Testis (tissue), 3 donors: ENCODE measurements around the gene GPS1. TPM values are rescaled to one million over a fixed set of nuclear protein-coding genes. Genes with fewer than 3 reads are reported as not detected.

ENCODE experiments used
- DNase-seq: peaks from one replicate; pipeline ENCODE4 v3.0.0-alpha.2; 2019
- H3K27ac ChIP-seq, 2 donors: fragments of 200-600 bp; sonication (generic); one replicate each; pipeline ENCODE4 v1.5.1; 2019
- H3K27me3 ChIP-seq: fragments of 200-600 bp; sonication (generic); one replicate; pipeline ENCODE4 v1.5.1; 2019
- H3K36me3 ChIP-seq: fragments of 200-600 bp; sonication (generic); one replicate; pipeline ENCODE4 v1.5.1; 2017; ENCODE audit warnings: low read depth; ENCODE audit errors: missing control alignments
- H3K4me1 ChIP-seq: fragments of 200-600 bp; sonication (generic); one replicate; pipeline ENCODE4 v1.5.1; 2019
- H3K4me3 ChIP-seq, 2 donors: fragments of 200-600 bp; sonication (generic); one replicate each; pipeline ENCODE4 v1.5.1; 2017 to 2019
- H3K9me3 ChIP-seq: fragments of 200-600 bp; sonication (generic); one replicate; pipeline ENCODE4 v1.5.1; 2017
- POLR2A ChIP-seq: fragments of 450-650 bp; IDR thresholded peaks from one replicate; pipeline ENCODE4 v1.6.1; 2017; ENCODE audit warnings: antibody characterized with exemption, mild to moderate bottlenecking, moderate library complexity
- WGBS, 2 donors: methylation state at CpG; one replicate each; pipeline ENCODE4 v1.1.5; 2018; 5-methylcytosine and 5-hydroxymethylcytosine counted together
- intact Hi-C: fragments of 100-400 bp; cut with DNase I; formaldehyde crosslinking; loops from one replicate; pipeline ENCODE4 v1.15.1; 2023; ENCODE audit warnings: low total_unique reads
- polyA plus RNA-seq: library from polyadenylated mRNA; stranded (reverse); fragments of 350-450 nt; fragmentation: Illumina TruSeq; extraction: RNeasy Lipid Tissue Mini Kit (QIAGEN cat#74804); gene quantifications from one replicate; pipeline ENCODE4 v1.2.3, GENCODE V29; 2014; ENCODE audit warnings: low read depth, low replicate concordance; ENCODE audit not compliant: insufficient read depth
- total RNA-seq, 2 donors: library from RNA; depleted of rRNA; stranded (reverse); fragments of >200 nt; gene quantifications; one replicate each; pipeline ENCODE4 v1.2.3, GENCODE V29; 2016
- TF ChIP-seq, protein P1 (sequence below), 3 experiments: fragments of 450-650 bp in 2 of 3; fragments of 200-600 bp in 1 of 3; sonication (generic) in 1 of 3; IDR thresholded peaks; one replicate each; pipeline ENCODE4 v1.5.1; 2016 to 2019; ENCODE audit warnings: antibody characterized with exemption in 3 of 3, mild to moderate bottlenecking in 2 of 3, moderate library complexity in 1 of 3

The GPS1 gene
- total and polyA plus RNA-seq, 3 donors from 2014 or later: 170 to 190 (median 178) TPM

DNA sequence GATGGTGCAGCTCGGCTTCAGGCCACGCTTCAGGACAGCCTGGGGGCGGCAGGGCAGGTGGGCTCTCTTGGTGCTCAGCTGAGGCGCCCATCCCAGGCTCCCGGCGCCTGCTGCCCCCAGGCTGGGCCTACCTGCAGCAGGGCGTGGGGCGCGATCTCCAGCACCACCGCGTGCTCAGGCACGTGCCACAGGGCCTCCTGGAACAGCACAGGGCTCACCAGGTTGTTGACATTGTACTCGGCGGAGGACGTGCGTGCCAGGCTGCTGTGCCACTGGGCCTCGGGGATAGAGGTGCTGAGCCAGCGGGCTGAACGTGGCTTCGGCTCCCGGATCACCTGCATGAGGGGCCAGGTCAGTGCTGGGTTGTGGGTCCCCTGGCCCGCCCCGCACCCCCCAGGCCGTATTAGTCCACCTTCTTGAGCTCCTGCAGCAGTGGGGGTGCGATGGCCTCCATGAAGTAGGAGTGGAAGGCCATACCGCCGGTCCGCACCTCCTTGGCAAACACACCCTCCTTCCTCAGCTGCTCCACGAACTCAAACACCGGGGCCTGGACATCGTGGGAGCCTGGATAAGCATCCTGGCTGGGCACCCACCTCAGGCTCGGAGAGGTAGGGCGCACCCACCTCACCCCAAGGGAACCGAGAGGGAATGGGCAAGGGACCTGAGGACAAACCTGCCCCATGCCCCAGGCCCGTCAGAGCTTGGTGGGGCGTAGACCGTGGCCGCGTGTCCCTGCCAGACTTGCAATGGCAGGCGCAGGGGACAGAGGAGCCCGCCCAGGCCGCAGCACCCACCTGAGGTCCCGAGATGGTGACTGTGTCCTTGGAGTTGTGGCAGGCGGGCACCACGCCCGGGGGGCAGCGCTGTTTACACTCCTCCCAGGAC, 37.4 kb downstream of the GPS1 start:
- intact Hi-C loops: no loop called here
- no peak for DNase-seq
- Histone ChIP-seq H3K9me3 (no peaks in the 10 kb centered on the region), H3K4me3 (no peak overlapping the region), H3K36me3 (no peaks in the 10 kb centered on the region), H3K4me1 (no peaks in the 10 kb centered on the region), H3K27ac (no peak overlapping the region), H3K27me3 (no peaks in the 10 kb centered on the region)
- TF ChIP-seq, protein P1, sequence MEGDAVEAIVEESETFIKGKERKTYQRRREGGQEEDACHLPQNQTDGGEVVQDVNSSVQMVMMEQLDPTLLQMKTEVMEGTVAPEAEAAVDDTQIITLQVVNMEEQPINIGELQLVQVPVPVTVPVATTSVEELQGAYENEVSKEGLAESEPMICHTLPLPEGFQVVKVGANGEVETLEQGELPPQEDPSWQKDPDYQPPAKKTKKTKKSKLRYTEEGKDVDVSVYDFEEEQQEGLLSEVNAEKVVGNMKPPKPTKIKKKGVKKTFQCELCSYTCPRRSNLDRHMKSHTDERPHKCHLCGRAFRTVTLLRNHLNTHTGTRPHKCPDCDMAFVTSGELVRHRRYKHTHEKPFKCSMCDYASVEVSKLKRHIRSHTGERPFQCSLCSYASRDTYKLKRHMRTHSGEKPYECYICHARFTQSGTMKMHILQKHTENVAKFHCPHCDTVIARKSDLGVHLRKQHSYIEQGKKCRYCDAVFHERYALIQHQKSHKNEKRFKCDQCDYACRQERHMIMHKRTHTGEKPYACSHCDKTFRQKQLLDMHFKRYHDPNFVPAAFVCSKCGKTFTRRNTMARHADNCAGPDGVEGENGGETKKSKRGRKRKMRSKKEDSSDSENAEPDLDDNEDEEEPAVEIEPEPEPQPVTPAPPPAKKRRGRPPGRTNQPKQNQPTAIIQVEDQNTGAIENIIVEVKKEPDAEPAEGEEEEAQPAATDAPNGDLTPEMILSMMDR (IDR thresholded peaks at IDR 0.05): no peak
- TF ChIP-seq POLR2A: no peak
- WGBS, 2 donors: 93 to 97% methylated on average over 12 to 32 of the region's 47 CpGs

DNA sequence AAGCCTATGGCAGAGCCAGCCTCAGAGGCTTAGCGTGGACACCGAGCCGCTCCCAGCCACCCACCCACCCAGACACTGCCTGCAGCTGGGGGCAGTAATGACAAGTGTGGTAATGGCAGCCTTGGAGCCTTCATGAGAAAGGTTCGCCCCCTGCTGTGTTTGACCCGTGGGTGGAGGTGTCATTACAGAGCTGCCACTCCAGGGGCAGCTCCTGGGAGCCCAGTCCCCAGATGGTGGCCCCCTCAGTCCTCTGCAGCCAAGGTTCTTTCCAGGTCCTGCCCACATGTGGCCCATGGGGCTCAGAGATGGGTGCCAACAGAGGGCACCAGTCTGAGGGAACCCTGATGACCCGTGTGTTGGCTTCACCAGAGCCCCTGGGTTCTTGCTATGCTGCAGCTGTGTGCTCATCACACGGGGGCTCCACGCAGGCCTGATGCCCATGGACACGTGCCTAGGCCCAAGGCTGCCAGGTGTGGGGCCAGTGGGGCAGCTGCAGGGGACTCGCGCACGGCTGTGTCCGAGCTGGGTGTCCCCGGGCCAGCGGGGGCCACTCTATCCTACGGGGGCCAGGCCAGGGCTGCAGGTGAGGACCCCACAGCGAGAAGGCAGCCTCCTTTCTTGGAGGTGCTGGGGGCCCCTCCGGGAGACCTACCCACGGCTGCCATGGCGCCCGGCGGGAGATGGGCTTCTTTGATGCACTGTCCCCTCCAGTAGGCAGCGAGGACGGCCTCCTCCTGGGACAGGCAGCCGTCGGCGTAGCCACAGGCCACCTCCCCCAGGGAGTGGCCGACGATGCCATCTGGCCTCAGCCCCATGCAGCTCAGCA, 38.2 kb downstream of the GPS1 start:
- Histone ChIP-seq H3K4me1 (no peaks in the 10 kb centered on the region), H3K4me3 (no peak overlapping the region), H3K9me3 (no peaks in the 10 kb centered on the region), H3K27ac (no peak overlapping the region), H3K27me3 (no peaks in the 10 kb centered on the region), H3K36me3 (no peaks in the 10 kb centered on the region)
- TF ChIP-seq, protein P1 (IDR thresholded peaks at IDR 0.05): no peak
- no peak for TF ChIP-seq POLR2A
- intact Hi-C loops: no loop called here
- 70 to 92% methylated on average over 2 to 26 of the region's 29 CpGs for WGBS, 2 donors
- DNase-seq: no peak

DNA sequence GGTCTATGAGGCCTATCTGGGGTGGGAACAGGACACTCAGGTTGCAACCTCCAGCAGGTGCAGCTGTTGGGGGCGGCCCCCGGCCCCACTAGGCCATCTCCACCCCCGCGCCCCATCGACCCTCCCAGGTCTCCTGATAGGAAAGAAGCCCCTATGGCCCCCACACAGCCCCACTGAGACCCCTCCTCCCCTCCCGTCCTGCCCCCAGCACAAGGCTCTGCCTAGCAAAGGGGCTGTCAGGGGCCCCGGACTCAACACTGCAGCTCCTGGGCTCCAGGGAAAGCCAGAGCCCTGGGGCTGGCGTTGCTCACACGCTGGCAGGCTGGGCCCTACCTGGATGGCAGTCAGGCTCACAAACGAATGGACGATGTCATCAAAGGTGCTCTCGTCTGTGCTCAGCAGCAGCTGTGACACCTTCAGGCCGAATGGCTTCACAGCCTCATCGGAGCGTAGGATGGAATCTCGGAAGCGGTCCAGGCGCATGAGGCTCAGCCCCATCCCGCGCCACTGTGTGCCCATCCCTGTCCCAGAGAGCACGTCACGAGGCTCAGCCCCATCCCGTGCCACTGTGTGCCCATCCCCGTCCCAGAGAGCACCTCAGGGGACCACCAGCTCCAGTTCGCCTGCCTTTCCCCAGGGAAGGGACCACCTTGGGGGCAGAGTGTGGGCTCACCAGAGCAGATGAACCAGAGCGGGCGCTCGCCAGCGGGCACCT, 39.0 kb downstream of the GPS1 start:
- no peak for DNase-seq
- TF ChIP-seq, protein P1 (IDR thresholded peaks at IDR 0.05): no peak
- no peak for TF ChIP-seq POLR2A
- 94 to 96% methylated on average over 17 to 28 of the region's 29 CpGs for WGBS, 2 donors
- Histone ChIP-seq H3K4me3 (no peak overlapping the region), H3K9me3 (no peaks in the 10 kb centered on the region), H3K27ac (no peak overlapping the region), H3K27me3 (no peaks in the 10 kb centered on the region), H3K36me3 (no peaks in the 10 kb centered on the region), H3K4me1 (no peaks in the 10 kb centered on the region)
- intact Hi-C loops: no loop called here

DNA sequence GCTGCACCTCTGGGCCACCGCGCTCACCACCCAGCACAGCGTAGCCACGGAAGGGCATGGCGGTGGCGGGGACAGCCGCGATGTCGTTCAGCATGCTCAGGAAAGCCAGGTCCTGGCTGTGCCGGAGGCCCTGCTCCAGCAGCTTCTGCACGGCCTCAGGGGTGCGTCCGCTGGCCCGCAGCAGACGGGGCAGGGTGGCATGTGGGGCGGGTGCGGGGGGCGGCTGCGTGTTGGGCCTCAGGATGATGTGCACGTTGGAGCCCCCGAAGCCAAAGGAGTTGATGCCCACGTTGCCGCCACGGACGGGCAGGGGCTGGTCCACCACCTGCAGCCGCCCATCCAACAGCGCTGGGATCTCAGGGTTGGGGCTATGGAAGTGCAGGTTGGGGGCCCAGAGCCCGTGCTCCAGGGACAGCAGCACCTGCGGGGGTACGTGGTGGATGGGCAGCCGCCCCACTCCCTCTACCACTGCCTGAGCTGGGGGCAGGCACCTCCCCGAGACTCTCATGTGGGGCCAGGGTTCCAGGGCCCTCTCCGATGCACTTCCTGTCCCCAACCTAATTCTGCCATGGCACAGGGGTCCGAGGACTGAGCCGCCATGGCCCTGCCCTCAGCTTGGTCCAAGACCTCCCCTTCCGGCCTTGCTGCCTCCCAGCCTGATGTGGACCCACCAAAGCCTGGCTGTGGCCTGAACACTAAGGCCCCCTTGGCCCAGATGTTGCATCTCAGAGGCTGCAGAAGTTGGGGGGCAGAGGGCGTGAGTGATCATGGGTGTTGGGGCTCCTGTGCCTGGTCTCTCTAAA, 39.8 kb downstream of the GPS1 start:
- intact Hi-C loops: no loop called here
- no peak for DNase-seq
- Histone ChIP-seq H3K36me3 (no peaks in the 10 kb centered on the region), H3K4me3 (no peak overlapping the region), H3K27me3 (no peaks in the 10 kb centered on the region), H3K4me1 (no peaks in the 10 kb centered on the region), H3K9me3 (no peaks in the 10 kb centered on the region), H3K27ac (no peak overlapping the region)
- TF ChIP-seq, protein P1 (IDR thresholded peaks at IDR 0.05): no peak
- TF ChIP-seq POLR2A: no peak
- 95 to 100% methylated on average over 1 to 35 of the region's 37 CpGs for WGBS, 2 donors
